GM23338 (cell line): ENCODE results near the gene B4GALT5.
"Not testable (repeated sequence)": the region's sequence is repeated elsewhere in the genome, so short reads cannot be mapped to it uniquely, and the experiment has no call there.

Experiments used
- ETS1 ChIP-seq: IDR thresholded peaks from 2 replicates; pipeline ENCODE4 v1.6.1; 2016; ENCODE audit warnings: antibody characterized with exemption
- JUNB ChIP-seq: IDR thresholded peaks from one replicate; pipeline ENCODE4 v1.6.1; 2016; ENCODE audit warnings: antibody characterized with exemption; ENCODE audit not compliant: unreplicated experiment
- POLR2AphosphoS5 ChIP-seq: IDR thresholded peaks from 2 replicates; pipeline ENCODE4 v1.6.1; 2016; ENCODE audit warnings: antibody characterized with exemption, low read depth
- REST ChIP-seq: IDR thresholded peaks from one replicate; pipeline ENCODE4 v1.6.1; 2018; ENCODE audit warnings: antibody characterized with exemption; ENCODE audit not compliant: unreplicated experiment
- TF ChIP-seq, protein P1 (sequence below), 2 experiments: fragments of 200-600 bp in 1 of 2; sonication (generic) in 1 of 2; conservative IDR thresholded peaks; 2 replicates each; pipeline versions ENCODE4 v1.5.1 to v1.6.1; 2016 to 2017; ENCODE audit warnings: antibody characterized with exemption in 2 of 2, low read depth in 2 of 2, mild to moderate bottlenecking in 2 of 2, moderate library complexity in 1 of 2

DNA sequence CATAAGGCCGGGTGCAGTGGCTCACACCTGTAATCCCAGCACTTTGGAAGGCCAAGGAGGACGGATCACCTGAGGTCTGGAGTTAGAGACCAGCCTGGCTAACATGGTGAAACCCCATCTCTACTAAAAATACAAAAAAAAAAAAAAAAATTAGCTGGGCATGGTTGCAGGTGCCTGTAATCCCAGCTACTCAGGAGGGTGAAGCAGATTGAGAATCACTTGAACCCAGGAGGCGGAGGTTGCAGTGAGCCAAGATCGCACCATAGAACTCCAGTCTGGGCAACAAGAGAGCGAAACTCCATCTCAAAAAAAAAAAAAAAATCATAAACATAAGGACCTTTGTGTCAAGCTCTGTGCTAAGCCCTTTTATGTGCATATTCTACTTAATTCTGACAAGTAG lies 7.8 kb downstream of the B4GALT5 start:
- TF ChIP-seq, protein P1, sequence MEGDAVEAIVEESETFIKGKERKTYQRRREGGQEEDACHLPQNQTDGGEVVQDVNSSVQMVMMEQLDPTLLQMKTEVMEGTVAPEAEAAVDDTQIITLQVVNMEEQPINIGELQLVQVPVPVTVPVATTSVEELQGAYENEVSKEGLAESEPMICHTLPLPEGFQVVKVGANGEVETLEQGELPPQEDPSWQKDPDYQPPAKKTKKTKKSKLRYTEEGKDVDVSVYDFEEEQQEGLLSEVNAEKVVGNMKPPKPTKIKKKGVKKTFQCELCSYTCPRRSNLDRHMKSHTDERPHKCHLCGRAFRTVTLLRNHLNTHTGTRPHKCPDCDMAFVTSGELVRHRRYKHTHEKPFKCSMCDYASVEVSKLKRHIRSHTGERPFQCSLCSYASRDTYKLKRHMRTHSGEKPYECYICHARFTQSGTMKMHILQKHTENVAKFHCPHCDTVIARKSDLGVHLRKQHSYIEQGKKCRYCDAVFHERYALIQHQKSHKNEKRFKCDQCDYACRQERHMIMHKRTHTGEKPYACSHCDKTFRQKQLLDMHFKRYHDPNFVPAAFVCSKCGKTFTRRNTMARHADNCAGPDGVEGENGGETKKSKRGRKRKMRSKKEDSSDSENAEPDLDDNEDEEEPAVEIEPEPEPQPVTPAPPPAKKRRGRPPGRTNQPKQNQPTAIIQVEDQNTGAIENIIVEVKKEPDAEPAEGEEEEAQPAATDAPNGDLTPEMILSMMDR (conservative IDR thresholded peaks at IDR 0.05; ENCODE audit: low read depth in 2 of 2), result not testable (repeated sequence)
- not testable (repeated sequence) for TF ChIP-seq JUNB, ETS1, REST, POLR2AphosphoS5
